Mucosa of descending colon (tissue), 3 donors: ENCODE results near the gene CDK19. TPM values are rescaled to one million over a fixed set of nuclear protein-coding genes. Genes with fewer than 3 reads are reported as not detected.

ENCODE experiments used
- ATAC-seq: fragments of 200-7000 bp; cut with Tn5 transposase; one replicate; pipeline ENCODE4 v1.9.1; 2020; ENCODE audit warnings: mild to moderate bottlenecking, moderate library complexity
- DNase-seq, 3 donors: peaks; one replicate each; pipeline ENCODE4 v3.0.0-alpha.2; 2020
- H3K36me3 ChIP-seq: fragments of 200-600 bp; one replicate; pipeline ENCODE4 v1.8.0; 2021; ENCODE audit warnings: low read depth, mild to moderate bottlenecking
- H3K4me1 ChIP-seq: fragments of 200-600 bp; one replicate; pipeline ENCODE4 v1.8.0; 2021; ENCODE audit warnings: low read depth, mild to moderate bottlenecking
- H3K4me3 ChIP-seq: fragments of 200-600 bp; one replicate; pipeline ENCODE4 v1.8.0; 2021; ENCODE audit warnings: mild to moderate bottlenecking
- H3K9me3 ChIP-seq: fragments of 200-600 bp; one replicate; pipeline ENCODE4 v1.8.0; 2021; ENCODE audit warnings: mild to moderate bottlenecking
- intact Hi-C, 2 donors: fragments of 100-400 bp; cut with DNase I in 1 of 2; cut with micrococcal nuclease in 1 of 2; formaldehyde crosslinking; loops; one replicate each; pipeline versions ENCODE4 v1.11.0 to v1.11.1; 2022; cut with DNase I, micrococcal nuclease
- total RNA-seq, 3 donors: library from RNA; stranded (reverse); fragmentation: NEBNext Ultra II Directional in 2 of 3; extraction: Animal tissue kit (Norgen Biotek cat#: 25700) in 2 of 3; gene quantifications; one replicate each; pipeline versions ENCODE4 v1.2.1 to v1.2.4, GENCODE V29; 2021 to 2023
- TF ChIP-seq, protein P1 (sequence below): fragments of 200-600 bp; IDR thresholded peaks from one replicate; pipeline ENCODE4 v1.8.0; 2022; ENCODE audit warnings: antibody characterized with exemption, mild to moderate bottlenecking
- donor health status: DM: no; HTN: no; CAD: no; lungs with moderate emphysema.
- donor health status: DM: no; HTN: no; CAD: no.
- donor health status: DM: no; HTN: yes; CAD: no.

CDK19 gene
- total RNA-seq, 3 donors from 2014 or later = 24.3 to 34.3 (median 27.7) TPM

DNA sequence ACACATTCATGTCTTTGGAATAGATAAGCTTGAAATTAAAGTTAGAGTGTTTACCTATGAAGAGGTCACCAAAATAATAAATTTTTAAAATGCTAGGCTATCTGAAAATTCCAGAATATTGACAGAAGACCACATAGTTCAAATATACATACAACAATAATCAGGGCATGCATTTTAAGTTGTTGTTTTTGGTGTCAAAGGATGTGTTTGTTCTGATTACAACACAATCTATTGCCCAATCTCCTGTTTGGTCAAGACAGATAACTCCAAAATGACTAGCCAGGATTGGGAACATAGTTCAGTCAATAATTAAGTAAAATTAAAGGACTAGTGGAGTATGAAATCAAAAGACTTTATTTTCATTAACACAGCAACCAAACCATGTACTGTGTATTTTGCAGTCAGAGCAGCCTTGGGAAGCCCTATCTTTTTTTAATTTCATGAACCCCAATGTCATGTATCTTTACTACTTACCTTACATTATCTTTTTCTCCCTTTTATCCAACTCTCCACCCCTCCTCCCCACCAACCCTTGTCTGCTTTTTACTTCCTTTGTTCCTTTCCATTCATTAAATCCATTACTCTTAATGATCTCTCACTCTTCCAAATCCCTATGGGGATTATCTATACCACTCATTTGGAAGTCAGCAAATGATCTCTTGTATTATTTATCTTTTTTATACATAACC, 111.2 kb downstream of the CDK19 start:
- Histone ChIP-seq H3K9me3 (no peaks in the 10 kb centered on the region), H3K36me3 (no peaks in the 10 kb centered on the region), H3K4me3 (no peak overlapping the region), H3K4me1 (no peaks in the 10 kb centered on the region)
- ATAC-seq = no peak
- TF ChIP-seq, protein P1, sequence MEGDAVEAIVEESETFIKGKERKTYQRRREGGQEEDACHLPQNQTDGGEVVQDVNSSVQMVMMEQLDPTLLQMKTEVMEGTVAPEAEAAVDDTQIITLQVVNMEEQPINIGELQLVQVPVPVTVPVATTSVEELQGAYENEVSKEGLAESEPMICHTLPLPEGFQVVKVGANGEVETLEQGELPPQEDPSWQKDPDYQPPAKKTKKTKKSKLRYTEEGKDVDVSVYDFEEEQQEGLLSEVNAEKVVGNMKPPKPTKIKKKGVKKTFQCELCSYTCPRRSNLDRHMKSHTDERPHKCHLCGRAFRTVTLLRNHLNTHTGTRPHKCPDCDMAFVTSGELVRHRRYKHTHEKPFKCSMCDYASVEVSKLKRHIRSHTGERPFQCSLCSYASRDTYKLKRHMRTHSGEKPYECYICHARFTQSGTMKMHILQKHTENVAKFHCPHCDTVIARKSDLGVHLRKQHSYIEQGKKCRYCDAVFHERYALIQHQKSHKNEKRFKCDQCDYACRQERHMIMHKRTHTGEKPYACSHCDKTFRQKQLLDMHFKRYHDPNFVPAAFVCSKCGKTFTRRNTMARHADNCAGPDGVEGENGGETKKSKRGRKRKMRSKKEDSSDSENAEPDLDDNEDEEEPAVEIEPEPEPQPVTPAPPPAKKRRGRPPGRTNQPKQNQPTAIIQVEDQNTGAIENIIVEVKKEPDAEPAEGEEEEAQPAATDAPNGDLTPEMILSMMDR = no peak
- intact Hi-C loops = no loop called here
- DNase-seq = no peak

DNA sequence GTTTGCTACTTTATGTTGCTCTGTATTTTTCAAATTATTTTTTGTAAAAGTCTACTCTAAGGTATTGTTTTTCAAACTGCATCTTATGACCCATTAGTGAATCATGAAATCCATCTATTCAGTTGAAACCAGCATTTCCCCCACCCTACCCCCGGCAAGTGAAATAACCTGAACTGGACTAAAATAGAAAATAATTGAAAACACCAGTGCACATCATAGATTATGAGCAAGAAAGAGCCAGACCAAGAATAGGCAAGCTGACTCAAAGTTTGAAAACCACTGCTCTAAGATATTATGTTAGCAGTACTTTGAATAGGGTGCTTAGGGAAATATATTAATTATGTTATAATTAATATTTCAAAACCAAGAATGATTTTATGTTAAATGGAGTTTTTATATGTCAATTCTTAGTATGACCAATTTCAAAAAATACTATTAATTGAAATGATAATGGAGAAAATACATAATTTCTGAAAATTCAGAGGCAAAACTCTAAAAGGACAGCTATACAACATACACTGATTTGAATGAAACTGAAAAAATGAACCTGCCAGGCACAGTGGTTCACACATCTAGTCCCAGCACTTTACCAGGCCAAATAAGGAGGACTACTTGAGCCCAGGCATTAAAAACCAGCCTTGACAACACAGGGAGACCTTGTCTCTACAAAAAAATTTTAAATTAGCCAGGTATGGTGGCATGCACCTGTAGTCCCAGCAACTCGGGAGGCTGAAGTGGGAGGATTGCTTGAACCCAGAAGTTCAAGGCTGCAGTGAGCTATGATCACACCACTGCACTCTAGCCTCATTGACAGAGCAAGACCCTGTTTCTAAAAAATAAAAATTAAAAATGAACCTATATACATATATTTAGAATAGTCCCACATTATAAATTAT, 112.0 kb downstream of the CDK19 start:
- Histone ChIP-seq H3K4me1 (no peaks in the 10 kb centered on the region), H3K36me3 (no peaks in the 10 kb centered on the region), H3K9me3 (no peaks in the 10 kb centered on the region), H3K4me3 (no peak overlapping the region)
- DNase-seq = no peak
- TF ChIP-seq, protein P1 = no peak
- ATAC-seq = no peak
- intact Hi-C loops = no loop called here

DNA sequence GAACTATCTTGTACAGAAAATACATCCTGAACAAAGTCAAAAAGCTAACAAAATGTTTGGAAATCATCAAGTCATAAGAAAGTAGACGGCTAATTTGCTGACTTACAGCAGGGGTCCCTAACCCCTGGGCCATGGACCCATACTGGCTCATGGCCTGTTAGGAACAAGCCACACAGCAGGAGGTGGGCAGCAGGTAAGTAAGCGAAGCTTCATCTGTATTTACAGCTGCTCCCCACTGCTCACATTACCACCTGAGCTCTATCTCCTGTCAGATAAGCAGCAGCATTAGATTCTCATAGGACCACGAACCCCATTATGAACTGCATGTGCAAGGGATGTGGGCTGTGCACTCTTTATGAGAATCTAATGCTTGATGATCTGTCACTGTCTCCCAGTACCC, 115.5 kb downstream of the CDK19 start:
- ATAC-seq (no peak), DNase-seq (no peak)
- H3K36me3 ChIP-seq = no peaks in the 10 kb centered on the region
- TF ChIP-seq, protein P1 = no peak
- intact Hi-C loops = no loop called here
- no peaks in the 10 kb centered on the region for H3K9me3 ChIP-seq
- no peak overlapping the region for H3K4me3 ChIP-seq
- no peaks in the 10 kb centered on the region for H3K4me1 ChIP-seq

DNA sequence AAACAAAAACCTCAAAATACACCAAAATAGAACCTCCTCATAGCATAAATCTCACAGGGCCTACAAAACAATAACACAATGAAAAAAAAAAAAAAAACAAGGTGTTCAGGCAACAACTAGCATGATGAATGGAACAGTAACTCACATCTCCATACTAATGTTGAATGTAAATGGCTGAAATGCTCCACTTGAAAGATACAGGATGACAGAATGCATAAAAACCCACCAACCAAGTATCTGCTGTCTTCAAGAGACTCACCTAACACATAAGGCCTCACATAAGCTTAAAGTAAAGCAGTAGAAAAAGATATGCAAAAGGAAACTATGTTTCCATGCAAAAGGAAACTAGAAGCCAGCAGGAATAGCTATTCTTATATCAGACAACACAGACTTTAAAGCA, 121.3 kb downstream of the CDK19 start:
- Histone ChIP-seq H3K4me1 (peaks cover 5% of the 10 kb centered on the region), H3K9me3 (no peaks in the 10 kb centered on the region), H3K4me3 (no peak overlapping the region), H3K36me3 (no peaks in the 10 kb centered on the region)
- DNase-seq = no peak
- TF ChIP-seq, protein P1 = no peak
- ATAC-seq = no peak
- intact Hi-C loops = no loop called here

DNA sequence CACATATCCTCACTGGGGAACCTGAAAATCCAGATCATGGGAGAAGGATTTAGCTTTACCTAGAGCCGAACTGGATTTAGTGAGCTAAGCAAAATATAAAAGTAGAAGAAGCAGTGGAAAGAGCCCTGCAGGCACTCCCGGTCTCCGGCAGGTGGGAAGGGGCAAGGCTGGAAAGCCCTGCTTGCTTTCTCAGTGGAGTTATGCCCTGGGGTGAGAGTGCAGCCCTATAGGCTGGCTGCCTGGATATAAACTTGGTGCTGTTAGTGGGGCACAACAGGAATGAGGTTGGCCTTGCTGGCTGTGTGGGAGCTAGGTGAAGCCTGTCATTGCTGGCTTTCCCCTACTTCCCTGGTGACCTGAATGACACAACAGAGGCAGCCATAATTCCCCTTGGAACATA, 122.0 kb downstream of the CDK19 start:
- Histone ChIP-seq H3K36me3 (no peaks in the 10 kb centered on the region), H3K4me3 (no peak overlapping the region), H3K9me3 (no peaks in the 10 kb centered on the region), H3K4me1 (peaks cover 7% of the 10 kb centered on the region)
- ATAC-seq = no peak
- TF ChIP-seq, protein P1 = no peak
- intact Hi-C loops = no loop called here
- DNase-seq = no peak
